ENCODE measurements around the gene CDKAL1.

- TF ChIP-seq POLR2AphosphoS5 (IDR thresholded peaks at IDR 0.05) (no peak), EP300 (IDR thresholded peaks at IDR 0.05) (no peak), POLR2A (IDR thresholded peaks at IDR 0.05) (no peak)
These were observed 371.1 kb downstream of the CDKAL1 start for GRCh38 chr6:20905377-20905776.
